SK-N-MC (cell line): ENCODE results near the gene TSPEAR.
"Not testable (repeated sequence)": the region's sequence is repeated elsewhere in the genome, so short reads cannot be mapped to it uniquely, and the experiment has no call there.

ENCODE experiments used
- DNase-seq: peaks from one replicate; pipeline ENCODE4 v3.0.0-alpha.2; 2011; ENCODE audit warnings: low read depth, low spot score
- H3K27ac ChIP-seq: fragments of 200-600 bp; sonication (generic); 2 replicates; pipeline ENCODE4 v1.5.1; 2016; ENCODE audit warnings: mixed run types
- H3K36me3 ChIP-seq: fragments of 200-600 bp; sonication (generic); 2 replicates; pipeline ENCODE4 v1.6.1; 2017; ENCODE audit warnings: antibody characterized with exemption, low read length, mixed read lengths; ENCODE audit not compliant: insufficient read depth
- H3K4me3 ChIP-seq: fragments of 200-600 bp; sonication (generic); 2 replicates; pipeline ENCODE4 v1.5.1; 2016
- H3K9ac ChIP-seq: fragments of 200-600 bp; sonication (generic); 2 replicates; pipeline ENCODE4 v1.8.0; 2017; ENCODE audit warnings: mixed run types, mixed read lengths; ENCODE audit not compliant: insufficient read length
- H3K9me3 ChIP-seq: fragments of 200-600 bp; sonication (generic); 2 replicates; pipeline ENCODE4 v1.6.1; 2017; ENCODE audit warnings: low read depth, mild to moderate bottlenecking, antibody characterized with exemption, low read length, moderate library complexity, mixed read lengths
- EZH2 ChIP-seq: fragments of 200-600 bp; sonication (generic); IDR thresholded peaks from one replicate; pipeline ENCODE4 v1.6.1; 2017; ENCODE audit warnings: antibody characterized with exemption
- FOXP2 ChIP-seq: optimal IDR thresholded peaks from 2 replicates; pipeline ENCODE3; 2011; ENCODE audit warnings: mild to moderate bottlenecking, moderate library complexity; ENCODE audit not compliant: insufficient read depth; ENCODE audit errors: extremely low read length, control extremely low read depth
- POLR2AphosphoS5 ChIP-seq: IDR thresholded peaks from 2 replicates; pipeline ENCODE4 v1.6.1; 2012; ENCODE audit warnings: mild to moderate bottlenecking, low read depth, low read length, borderline replicate concordance

TSPEAR gene

DNA sequence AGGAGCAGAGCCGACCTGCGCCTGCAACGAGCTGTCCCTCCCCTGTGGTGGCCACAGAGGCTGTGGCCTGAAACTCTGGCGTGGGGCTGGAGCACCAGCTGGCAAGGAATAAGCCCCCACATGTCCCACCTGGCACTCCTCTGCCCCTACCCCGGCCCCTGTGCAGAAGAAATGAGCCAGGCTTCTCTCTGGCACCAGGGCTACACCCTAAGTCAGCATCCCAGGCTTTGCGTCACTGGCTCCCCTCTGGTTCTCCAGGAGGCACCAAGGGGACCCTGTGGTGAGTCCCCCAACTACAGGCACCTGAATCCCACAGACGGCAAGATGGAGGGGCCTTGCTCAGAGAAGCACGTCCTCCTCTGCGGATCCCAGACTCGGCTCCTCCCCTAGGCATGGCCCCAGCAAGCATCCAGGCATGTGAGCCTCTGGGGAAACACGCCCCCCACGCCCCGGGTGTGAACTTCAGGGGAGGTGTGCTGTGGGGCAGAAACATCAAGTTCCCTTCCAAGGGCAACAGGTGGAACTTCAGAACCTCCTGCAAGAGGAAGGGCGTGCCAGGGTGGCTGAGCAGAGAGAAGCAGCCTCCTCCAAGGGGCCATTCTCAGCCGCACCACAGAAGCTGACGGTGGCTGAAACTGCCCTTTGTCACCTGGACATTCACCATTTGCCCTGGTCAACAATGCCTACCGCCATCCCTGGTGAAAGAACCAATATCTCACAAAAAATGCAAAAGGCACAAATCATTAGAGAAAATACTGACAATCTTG lies 108.1 kb downstream of the TSPEAR start:
- Histone ChIP-seq H3K9ac (no peak overlapping the region), H3K27ac (no peak overlapping the region), H3K9me3 (no peaks in the 10 kb centered on the region), H3K4me3 (no peak overlapping the region), H3K36me3 (peaks cover 17% of the 10 kb centered on the region)
- DNase-seq, result no peak
- no peak for TF ChIP-seq EZH2
- no peak for TF ChIP-seq POLR2AphosphoS5
- no peak for TF ChIP-seq FOXP2

DNA sequence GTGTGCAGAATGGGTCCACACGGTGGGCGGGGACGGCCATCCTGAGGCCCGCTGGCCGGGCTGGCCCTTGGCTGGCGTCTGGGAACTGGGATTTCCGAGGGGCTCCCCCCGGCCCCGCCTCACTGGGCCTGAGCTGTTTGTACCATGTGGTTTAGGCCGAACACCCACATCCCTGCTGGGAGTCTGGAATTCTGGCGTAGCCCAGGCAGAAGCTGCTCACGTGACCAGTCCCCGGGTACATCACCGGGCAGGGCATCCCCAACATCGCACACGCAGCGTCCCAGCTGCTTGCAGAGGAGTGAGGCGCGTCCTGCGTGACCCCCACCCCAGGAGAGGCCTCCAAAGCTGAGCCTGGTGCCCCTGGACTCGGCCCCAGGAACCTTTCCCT lies 108.9 kb downstream of the TSPEAR start:
- no peak for TF ChIP-seq POLR2AphosphoS5
- no peak for TF ChIP-seq FOXP2
- TF ChIP-seq EZH2, result no peak
- Histone ChIP-seq H3K9me3 (no peaks in the 10 kb centered on the region), H3K27ac (no peak overlapping the region), H3K9ac (no peak overlapping the region), H3K36me3 (peaks cover 17% of the 10 kb centered on the region), H3K4me3 (no peak overlapping the region)
- DNase-seq, result no peak

DNA sequence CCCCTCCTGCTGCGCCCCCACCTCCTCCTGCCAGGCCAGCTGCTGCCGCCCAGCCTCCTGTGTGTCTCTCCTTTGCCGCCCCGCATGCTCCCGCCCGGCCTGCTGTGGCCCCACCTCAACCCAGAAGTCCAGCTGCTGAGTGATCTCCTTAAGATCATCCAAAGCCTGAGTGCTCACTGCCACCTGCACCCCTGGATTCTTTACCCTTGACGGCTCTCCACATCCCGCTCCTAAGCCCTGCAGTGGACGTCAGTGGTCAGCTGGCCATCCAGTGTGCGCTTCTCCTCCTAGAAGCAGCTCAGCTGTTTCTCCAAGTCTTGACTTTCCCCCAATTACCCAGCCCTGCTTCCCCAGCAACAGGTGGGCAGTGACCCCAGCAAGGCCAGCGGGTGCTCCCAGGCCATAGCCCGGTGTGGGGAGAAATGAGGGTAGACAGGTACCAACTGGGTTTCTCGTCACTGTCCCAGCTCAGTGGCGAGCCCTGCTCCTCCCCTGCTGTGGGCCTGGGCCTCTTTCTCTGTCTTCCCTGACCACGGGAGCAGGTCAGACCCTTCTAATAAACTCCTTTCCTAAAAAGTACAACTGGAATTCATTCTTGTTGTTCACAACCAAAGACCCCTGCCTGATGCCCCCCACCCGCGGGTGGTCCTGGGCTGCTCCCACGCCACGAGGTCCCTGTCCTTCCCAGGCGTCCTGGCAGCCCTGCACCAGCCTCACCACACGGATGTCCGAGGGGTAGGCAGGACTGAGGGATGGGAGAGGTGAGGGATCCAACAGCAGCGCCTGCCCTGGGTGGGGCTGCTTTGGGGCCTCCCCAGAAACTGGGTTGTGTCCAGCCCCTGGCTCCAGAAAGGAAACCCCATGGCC lies 109.5 kb downstream of the TSPEAR start:
- H3K9me3 ChIP-seq, result no peaks in the 10 kb centered on the region
- H3K27ac ChIP-seq, result no peak overlapping the region
- H3K36me3 ChIP-seq, result peaks cover 17% of the 10 kb centered on the region
- TF ChIP-seq EZH2 (no peak), FOXP2 (no peak), POLR2AphosphoS5 (no peak)
- H3K9ac ChIP-seq, result no peak overlapping the region
- H3K4me3 ChIP-seq, result no peak overlapping the region
- DNase-seq, result no peak

DNA sequence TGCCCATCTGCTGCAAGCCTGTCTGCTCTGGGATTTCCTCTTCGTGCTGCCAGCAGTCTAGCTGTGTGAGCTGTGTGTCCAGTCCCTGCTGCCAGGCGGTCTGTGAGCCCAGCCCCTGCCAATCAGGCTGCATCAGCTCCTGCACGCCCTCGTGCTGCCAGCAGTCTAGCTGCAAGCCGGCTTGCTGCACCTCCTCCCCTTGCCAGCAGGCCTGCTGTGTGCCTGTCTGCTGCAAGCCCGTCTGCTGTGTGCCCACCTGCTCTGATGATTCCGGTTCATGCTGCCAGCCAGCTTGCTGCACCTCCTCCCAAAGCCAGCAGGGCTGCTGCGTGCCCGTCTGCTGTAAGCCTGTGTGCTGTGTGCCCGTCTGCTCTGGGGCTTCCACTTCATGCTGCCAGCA lies 110.3 kb downstream of the TSPEAR start:
- H3K36me3 ChIP-seq, result peaks cover 17% of the 10 kb centered on the region

DNA sequence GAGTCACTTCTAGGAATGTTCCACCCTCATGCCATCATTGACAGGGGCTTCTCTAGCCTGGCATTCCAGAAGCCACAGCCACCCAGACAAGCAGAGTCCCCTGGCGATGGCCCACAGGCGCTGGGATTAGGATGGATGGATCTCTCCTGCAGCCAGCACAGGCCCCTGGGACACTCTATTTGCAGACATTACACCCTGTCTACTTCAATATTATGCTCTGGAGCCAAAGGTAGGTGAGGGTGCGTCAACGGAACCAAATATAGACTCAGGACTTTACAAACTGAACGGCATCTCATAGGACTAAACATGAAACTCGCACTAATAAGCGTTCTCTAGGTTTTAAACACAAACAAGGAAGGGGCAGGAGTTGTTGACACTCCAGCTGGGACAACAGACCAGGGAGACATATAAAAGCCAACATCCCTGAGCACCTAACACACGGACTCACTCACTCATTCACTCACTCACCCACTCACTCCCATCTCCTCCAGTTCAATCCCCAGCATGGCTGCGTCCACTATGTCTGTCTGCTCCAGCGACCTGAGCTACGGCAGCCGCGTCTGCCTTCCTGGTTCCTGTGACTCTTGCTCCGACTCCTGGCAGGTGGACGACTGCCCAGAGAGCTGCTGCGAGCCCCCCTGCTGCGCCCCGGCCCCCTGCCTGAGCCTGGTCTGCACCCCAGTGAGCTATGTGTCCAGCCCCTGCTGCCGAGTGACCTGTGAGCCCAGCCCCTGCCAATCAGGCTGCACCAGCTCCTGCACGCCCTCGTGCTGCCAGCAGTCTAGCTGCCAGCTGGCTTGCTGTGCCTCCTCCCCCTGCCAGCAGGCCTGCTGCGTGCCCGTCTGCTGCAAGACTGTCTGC lies 111.0 kb downstream of the TSPEAR start, which contains the start of gene KRTAP10-7:
TSS of gene KRTAP10-7 (plus strand) at position 480 of the 861 bp plus-strand sequence. CDS start at position 505, 25 bp downstream.
- H3K9ac ChIP-seq, H3K27ac ChIP-seq, H3K9me3 ChIP-seq, H3K4me3 ChIP-seq, DNase-seq: not testable (repeated sequence)
- peaks cover 13% of the 10 kb centered on the region for H3K36me3 ChIP-seq

More for the DNA sequence above, 110.3 kb downstream of the TSPEAR start:
- not testable (repeated sequence) for DNase-seq, H3K4me3 ChIP-seq, H3K9me3 ChIP-seq, H3K9ac ChIP-seq, H3K27ac ChIP-seq

DNA sequence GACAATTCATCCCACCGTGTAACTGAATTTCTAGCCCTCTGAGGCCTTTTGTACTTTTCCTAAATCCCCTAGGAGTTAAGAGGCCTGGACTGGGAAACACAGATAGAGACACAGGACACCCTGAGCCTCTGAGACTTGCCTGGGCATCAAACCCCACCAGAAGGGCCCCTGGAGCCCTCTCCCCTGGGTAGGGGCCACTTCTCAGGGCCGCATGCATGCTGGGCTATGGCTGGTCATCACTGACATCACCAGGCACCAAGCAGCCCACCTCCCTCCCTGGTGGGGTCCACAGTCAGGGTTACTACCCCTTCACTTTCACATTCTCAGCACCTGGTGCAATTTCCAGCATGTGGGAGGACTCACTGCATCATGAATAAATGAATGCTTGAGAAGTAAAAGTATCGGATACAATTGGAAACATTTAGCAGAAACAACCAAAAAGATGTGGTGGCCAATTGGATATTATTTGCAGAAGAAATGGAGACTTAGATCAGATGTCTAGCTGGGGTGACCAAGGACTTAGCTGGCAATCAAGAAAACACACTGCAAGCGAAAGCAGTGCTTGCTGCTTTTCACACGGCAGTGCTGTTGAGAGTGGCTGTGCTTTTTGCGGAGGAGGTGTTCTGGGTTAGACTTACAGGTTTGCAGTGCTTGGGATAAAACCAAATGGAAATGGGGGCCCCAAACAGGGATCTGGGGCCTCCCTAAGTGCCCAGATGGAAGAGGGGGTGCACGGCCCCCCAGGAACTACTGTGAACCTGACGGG lies 111.9 kb downstream of the TSPEAR start:
- no peak overlapping the region for H3K4me3 ChIP-seq
- peaks cover 8% of the 10 kb centered on the region for H3K36me3 ChIP-seq
- H3K9ac ChIP-seq, result no peak overlapping the region
- no peak for DNase-seq
- TF ChIP-seq POLR2AphosphoS5 (no peak), EZH2 (no peak), FOXP2 (no peak)
- no peak overlapping the region for H3K27ac ChIP-seq
- H3K9me3 ChIP-seq, result no peaks in the 10 kb centered on the region

DNA sequence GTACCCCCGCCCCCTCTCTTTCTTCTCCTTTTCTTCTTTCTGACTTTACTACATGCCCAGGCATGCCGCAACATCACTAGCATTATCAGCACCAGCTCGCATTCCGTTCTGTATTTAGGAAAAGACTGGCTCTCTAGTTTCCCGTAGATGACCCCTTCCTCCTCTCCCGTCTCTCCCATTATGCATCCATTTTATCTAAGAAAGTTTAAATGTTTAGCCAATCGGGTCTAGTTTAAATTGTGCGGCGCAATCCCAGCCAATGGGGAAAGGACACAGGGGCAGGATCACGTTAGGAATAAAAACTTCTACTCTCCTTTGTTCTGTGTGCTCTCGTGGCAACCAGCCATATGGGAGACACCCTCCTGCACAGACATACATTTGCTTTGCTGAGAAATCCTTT lies 113.3 kb downstream of the TSPEAR start:
- no peaks in the 10 kb centered on the region for H3K9me3 ChIP-seq
- H3K27ac ChIP-seq, result no peak overlapping the region
- DNase-seq, result no peak
- TF ChIP-seq FOXP2 (no peak), POLR2AphosphoS5 (no peak), EZH2 (no peak)
- H3K9ac ChIP-seq, result no peak overlapping the region
- H3K4me3 ChIP-seq, result no peak overlapping the region
- H3K36me3 ChIP-seq, result no peaks in the 10 kb centered on the region

DNA sequence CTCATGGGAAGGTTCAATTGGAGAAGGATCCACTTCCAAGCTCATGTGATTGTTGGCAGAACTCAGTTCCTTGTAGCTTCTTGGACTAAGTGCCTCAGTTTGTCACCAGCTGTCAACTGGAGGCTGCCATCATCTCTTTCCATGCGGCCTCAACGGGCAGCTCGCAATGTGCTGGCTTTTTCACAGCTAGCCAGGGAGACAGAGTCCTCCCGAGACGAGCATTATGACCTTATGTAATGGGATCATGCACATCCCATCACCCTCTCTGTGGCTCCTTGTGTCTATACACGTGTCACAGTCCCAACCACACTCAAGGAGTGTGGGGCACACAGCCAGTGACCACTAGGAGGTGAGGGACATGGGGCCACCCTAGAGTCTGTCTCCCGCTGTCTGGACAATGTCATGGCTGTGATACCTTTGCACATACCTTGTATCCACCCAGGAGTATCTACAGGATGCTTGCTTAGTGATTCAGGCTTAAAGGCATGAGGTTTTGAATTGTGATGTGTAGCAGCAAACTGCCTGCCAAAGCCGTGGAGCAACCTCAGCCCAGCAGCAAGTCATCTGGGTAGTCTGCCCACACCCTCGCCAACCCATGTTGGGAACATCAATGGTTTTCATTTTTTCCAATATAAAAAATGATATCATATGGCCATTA lies 115.2 kb downstream of the TSPEAR start:
- H3K4me3 ChIP-seq, result no peak overlapping the region
- no peak for DNase-seq
- no peaks in the 10 kb centered on the region for H3K36me3 ChIP-seq
- H3K9me3 ChIP-seq, result no peaks in the 10 kb centered on the region
- TF ChIP-seq FOXP2 (no peak), EZH2 (no peak), POLR2AphosphoS5 (no peak)
- no peak overlapping the region for H3K9ac ChIP-seq
- no peak overlapping the region for H3K27ac ChIP-seq
